DND-41 (cell line): ENCODE measurements around the gene VSX1.

Source experiments
- CTCF ChIP-seq: IDR thresholded peaks from 2 replicates; pipeline ENCODE4 v1.5.1; 2012; ENCODE audit warnings: borderline replicate concordance, low read length, moderate library complexity, mild to moderate bottlenecking; ENCODE audit not compliant: poor library complexity, severe bottlenecking; ENCODE audit errors: extremely low read depth
- EZH2 ChIP-seq: IDR thresholded peaks from 3 replicates; pipeline ENCODE4 v1.6.1; 2012; ENCODE audit warnings: borderline replicate concordance, low read depth, mild to moderate bottlenecking, moderate library complexity, low read length, inconsistent platforms; ENCODE audit not compliant: severe bottlenecking

DNA sequence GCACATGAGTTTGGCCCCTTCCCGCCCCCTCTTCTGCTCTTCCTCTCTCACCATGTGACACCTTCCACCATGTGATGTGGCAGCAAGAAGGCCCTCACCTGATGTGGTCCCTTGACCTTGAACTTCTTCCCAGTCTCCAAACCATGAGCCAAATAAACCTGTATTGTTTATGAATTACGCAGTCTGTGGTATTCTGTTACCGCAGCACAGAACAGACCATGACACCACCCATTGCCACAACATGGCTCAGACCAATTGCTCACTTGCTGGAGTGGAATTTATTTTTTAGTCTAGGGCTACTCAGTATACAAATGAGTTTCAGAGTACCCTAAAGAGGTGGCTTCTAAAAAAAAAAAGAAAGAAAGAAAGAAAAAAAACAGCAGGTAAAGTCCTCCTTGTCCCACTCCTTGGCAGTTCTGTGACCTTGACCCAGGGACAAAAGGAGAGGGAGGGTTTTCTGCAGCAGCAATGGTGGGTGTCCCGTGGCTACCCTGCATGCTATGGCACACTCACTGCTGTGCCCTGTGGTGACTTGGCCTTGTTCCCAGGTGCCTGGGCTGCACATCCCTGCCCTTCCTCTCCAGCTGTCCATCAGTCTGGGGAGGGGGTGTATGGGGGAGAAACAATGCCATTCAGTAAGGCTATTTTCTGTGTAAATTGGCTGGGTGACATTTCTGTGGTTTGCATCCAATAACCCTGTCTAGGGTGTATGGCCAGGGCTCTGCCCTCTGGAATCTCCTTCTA is 5.4 kb upstream of the VSX1 start:
- TF ChIP-seq CTCF (no peak), EZH2 (no peak)
